Prostate gland (tissue), 2 donors: ENCODE measurements around the gene CYP1A1. TPM values are rescaled to one million over a fixed set of nuclear protein-coding genes. Genes with fewer than 3 reads are reported as not detected.
A peak's percentile ranks its signal among the peaks of the same experiment; 100 is the strongest.

ENCODE experiments used
- DNase-seq: peaks from one replicate; pipeline ENCODE4 v3.0.0-alpha.2; 2019; ENCODE audit warnings: low spot score
- H3K27ac ChIP-seq, 2 donors: fragments of 200-600 bp; sonication (generic); 2 replicates each; pipeline ENCODE4 v1.5.1; 2017 to 2019
- H3K27me3 ChIP-seq: fragments of 200-600 bp; sonication (generic); replicated peaks from 2 replicates; pipeline ENCODE4 v1.5.1; 2019; ENCODE audit not compliant: insufficient read depth
- H3K36me3 ChIP-seq, 2 donors: fragments of 200-600 bp; sonication (generic); 1 replicate in 1 of 2; 2 replicates in 1 of 2; pipeline versions ENCODE4 v1.5.1 to v1.8.1; 2017 to 2019
- H3K4me1 ChIP-seq: fragments of 200-600 bp; sonication (generic); replicated peaks from 2 replicates; pipeline ENCODE4 v1.5.1; 2019
- H3K4me3 ChIP-seq, 2 donors: fragments of 200-600 bp; sonication (generic); 2 replicates each; pipeline ENCODE4 v1.5.1; 2017 to 2019
- H3K9me3 ChIP-seq: fragments of 200-600 bp; sonication (generic); 2 replicates; pipeline ENCODE4 v1.5.1; 2017
- POLR2A ChIP-seq: fragments of 450-650 bp; IDR thresholded peaks from one replicate; pipeline ENCODE4 v1.6.1; 2016; ENCODE audit warnings: antibody characterized with exemption, mild to moderate bottlenecking
- POLR2AphosphoS5 ChIP-seq: sonication (generic); formaldehyde crosslinking; IDR thresholded peaks from one replicate; pipeline ENCODE4 v1.6.1; 2017; ENCODE audit warnings: antibody characterized with exemption
- WGBS: methylation state at CpG from one replicate; pipeline ENCODE4 v1.1.5; 2018; 5-methylcytosine and 5-hydroxymethylcytosine counted together
- intact Hi-C: fragments of 100-400 bp; cut with DNase I; formaldehyde crosslinking; loops from one replicate; pipeline ENCODE4 v1.14.2; 2022
- total RNA-seq, 2 donors: library from RNA; depleted of rRNA; stranded (reverse); fragments of >200 nt; gene quantifications; one replicate each; pipeline ENCODE4 v1.1.0, GENCODE V29; 2016
- TF ChIP-seq, protein P1 (sequence below), 4 experiments: fragments of 200-600 bp in 2 of 4; fragments of 450-650 bp in 2 of 4; sonication (generic) in 2 of 4; IDR thresholded peaks; 1 replicate in 3 of 4; 2 replicates in 1 of 4; pipeline ENCODE4 v1.5.1; 2016 to 2019; ENCODE audit warnings: antibody characterized with exemption in 4 of 4, mild to moderate bottlenecking in 2 of 4, moderate library complexity in 2 of 4

The CYP1A1 gene
- total RNA-seq, 2 donors from 2014 or later, result 0.57 to 6.9 TPM

DNA sequence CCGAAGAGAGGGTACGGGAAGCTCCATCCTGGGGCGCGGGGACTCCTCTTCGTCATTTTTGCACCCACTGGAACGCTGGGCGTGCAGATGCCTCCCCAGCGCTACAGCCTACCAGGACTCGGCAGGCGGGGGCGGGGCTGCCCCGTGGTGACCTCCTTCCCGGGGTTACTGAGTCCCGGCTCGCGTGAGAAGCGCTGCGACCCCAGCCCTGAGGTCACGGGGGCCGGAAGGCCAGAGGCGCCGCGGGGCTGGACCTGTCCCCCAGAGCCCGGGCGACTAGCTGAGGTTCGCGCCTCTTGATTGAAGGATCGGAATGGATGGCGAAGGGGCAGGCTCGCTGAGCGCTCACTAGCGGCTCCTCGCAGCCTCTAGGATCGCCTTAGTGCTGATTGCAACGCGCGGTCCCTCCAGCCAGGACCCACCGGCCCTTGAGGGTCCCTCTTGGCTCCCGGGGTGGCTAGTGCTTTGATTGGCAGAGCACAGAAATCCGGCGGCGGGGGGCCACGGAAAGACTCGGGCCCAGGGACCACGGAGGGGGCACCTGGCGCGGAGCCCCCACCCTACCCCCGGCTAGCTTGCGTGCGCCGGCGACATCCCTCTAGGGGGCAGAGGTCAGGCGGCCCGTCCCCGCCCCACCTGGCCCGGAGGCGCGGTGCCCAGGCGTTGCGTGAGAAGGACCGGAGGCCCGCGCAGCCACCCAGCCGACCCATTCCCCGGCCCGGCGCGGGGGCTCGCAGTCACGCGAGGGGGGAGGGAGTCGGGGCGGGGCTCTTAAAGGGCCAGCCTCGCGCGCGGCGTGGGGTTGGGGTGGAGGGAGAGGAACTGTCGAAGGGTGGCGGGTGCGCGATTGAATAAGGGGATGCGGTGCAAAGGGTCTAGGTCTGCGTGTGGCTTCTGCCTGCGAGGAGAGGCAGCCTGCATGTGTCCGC lies 781 bp upstream of the CYP1A1 start:
- under 1% methylated on average over 59 of the region's 86 CpGs for WGBS

DNA sequence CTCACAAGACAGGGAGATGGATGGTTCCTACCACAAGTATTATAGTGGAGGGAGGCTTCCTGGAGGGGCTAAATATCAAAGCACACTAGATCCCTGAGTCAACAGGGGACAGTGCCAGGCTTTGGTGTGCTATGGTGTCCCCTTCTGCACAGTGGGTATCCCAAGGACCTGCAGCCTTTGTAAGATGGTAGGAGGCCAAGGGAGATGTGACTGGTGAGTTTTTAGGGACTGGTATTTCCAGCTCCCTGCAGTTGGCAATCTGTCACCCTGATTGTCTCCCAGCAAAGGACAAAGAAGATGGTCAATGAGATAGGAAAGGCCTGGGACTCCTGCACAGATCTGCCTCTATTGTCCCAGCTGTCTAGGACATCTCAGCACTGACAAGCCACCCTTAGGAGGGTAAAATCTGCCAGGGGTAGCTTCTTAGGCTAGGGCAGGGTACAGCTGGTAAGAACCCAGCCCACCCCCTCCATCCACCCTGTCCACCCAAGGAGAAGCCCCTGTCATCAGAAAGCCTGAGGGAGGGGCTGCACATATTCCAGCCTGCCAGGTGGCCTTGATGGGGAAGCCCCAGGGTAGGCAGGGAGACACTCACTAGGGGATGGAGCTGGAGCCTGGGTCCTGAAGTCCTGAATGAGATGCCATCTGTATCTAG lies 631 bp downstream of the CYP1A1 start:
- H3K4me1 ChIP-seq, result no peaks in the 10 kb centered on the region
- no peak for TF ChIP-seq POLR2AphosphoS5
- TF ChIP-seq, protein P1, sequence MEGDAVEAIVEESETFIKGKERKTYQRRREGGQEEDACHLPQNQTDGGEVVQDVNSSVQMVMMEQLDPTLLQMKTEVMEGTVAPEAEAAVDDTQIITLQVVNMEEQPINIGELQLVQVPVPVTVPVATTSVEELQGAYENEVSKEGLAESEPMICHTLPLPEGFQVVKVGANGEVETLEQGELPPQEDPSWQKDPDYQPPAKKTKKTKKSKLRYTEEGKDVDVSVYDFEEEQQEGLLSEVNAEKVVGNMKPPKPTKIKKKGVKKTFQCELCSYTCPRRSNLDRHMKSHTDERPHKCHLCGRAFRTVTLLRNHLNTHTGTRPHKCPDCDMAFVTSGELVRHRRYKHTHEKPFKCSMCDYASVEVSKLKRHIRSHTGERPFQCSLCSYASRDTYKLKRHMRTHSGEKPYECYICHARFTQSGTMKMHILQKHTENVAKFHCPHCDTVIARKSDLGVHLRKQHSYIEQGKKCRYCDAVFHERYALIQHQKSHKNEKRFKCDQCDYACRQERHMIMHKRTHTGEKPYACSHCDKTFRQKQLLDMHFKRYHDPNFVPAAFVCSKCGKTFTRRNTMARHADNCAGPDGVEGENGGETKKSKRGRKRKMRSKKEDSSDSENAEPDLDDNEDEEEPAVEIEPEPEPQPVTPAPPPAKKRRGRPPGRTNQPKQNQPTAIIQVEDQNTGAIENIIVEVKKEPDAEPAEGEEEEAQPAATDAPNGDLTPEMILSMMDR (IDR thresholded peaks at IDR 0.05), result no peak
- no peak for TF ChIP-seq POLR2A
- H3K36me3 ChIP-seq, result no peaks in the 10 kb centered on the region
- DNase-seq, result no peak
- no peak overlapping the region for H3K27ac ChIP-seq
- H3K27me3 ChIP-seq, result peaks cover 4% of the 10 kb centered on the region
- H3K4me3 ChIP-seq, result no peak overlapping the region
- intact Hi-C loops, result no loop called here
- H3K9me3 ChIP-seq, result no peaks in the 10 kb centered on the region

More for the DNA sequence above, 781 bp upstream of the CYP1A1 start:
- intact Hi-C loops, result no loop called here
- no peak for TF ChIP-seq POLR2AphosphoS5
- TF ChIP-seq, protein P1 (IDR thresholded peaks at IDR 0.05), result no peak
- TF ChIP-seq POLR2A, result no peak
- H3K27ac ChIP-seq, result no peak overlapping the region
- H3K4me1 ChIP-seq, result no peaks in the 10 kb centered on the region
- H3K27me3 ChIP-seq, result peaks cover 4% of the 10 kb centered on the region
- no peak for DNase-seq
- no peaks in the 10 kb centered on the region for H3K36me3 ChIP-seq
- H3K9me3 ChIP-seq, result no peaks in the 10 kb centered on the region
- peak overlapping the region; percentile 37 to 39 for H3K4me3 ChIP-seq

DNA sequence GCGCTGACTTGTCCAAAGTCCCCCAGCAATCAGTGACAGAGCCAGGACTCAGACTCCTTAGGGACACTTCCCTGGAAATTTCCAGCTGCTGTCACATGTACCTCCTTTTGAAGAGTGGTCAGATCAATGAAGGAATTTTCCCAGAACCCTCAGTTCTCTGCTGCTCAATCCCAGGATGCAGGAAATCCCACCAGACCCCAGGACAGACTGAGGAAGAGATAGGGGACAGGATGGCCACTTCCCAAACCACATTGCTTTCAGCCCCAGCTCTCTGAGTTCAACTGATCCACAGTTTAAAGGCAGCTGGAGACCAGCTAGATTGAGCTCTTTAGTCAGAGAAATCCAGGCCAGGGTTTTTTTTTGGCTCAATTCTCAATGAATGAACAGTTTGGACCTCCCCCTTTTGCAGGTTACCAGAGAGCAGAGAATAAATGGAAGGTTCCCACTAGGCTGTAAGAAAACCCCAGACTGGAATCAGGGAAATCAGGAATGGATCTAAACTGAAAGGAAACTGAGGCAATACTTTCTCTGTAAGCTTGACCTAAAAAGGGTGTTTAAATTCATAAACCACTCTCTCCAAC lies 1.5 kb downstream of the CYP1A1 start:
- intact Hi-C loops, result no loop called here
- peak; percentile 63 for TF ChIP-seq POLR2AphosphoS5
- no peak for TF ChIP-seq POLR2A
- no peaks in the 10 kb centered on the region for H3K4me1 ChIP-seq
- peaks cover 4% of the 10 kb centered on the region for H3K27me3 ChIP-seq
- H3K27ac ChIP-seq, result no peak overlapping the region
- DNase-seq, result no peak
- no peaks in the 10 kb centered on the region for H3K9me3 ChIP-seq
- no peaks in the 10 kb centered on the region for H3K36me3 ChIP-seq
- no peak overlapping the region for H3K4me3 ChIP-seq
- 89% methylated on average over 1 of the region's 1 CpG for whole genome bisulfite sequencing

DNA sequence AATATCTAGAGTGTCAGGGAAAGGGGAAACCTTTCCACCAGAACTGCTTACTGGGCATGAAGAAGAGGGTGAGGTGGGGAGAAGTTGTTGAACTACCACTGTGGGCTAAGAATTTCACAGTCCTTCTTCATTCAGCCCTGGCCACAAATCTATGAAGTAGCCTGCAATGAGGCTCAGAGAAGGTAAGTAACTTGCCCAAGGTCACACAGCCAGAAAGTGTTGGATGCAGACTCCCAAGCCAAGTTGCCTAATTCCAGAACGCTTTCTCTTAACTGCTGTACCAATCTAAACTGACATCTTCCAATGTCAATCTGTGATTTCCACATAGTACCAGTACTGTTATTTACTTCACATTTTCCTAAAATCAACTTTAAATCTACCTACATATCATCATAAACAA lies 2.1 kb downstream of the CYP1A1 start:
- WGBS, result 83% methylated on average over 1 of the region's 1 CpG
- Histone ChIP-seq H3K27ac (no peak overlapping the region), H3K4me3 (no peak overlapping the region), H3K9me3 (no peaks in the 10 kb centered on the region), H3K27me3 (peaks cover 4% of the 10 kb centered on the region), H3K4me1 (no peaks in the 10 kb centered on the region), H3K36me3 (no peaks in the 10 kb centered on the region)
- intact Hi-C loops, result no loop called here
- no peak for TF ChIP-seq POLR2A
- TF ChIP-seq, protein P1 (IDR thresholded peaks at IDR 0.05), result no peak
- no peak for TF ChIP-seq POLR2AphosphoS5
- DNase-seq, result no peak

DNA sequence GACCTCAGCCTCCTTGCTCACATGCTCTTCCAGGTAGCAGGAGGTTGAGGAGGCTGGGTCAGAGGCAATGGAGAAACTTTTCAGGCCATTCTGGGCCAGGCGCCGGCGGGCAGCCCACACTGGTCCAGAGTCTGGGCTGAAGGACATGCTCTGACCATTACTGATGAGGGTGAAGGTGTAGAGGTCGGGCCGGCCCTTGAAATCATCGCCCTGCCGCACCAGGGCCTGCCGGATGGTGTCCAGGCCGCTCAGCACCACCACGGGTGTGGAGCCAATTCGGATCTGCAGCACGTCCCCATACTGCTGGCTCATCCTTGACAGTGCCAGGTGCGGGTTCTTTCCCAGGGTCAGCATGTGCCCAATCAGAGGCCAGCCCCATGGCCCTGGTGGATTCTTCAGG lies 2.7 kb downstream of the CYP1A1 start:
- WGBS, result 86% methylated on average over 8 of the region's 13 CpGs
- no peak for DNase-seq
- no peaks in the 10 kb centered on the region for H3K9me3 ChIP-seq
- intact Hi-C loops, result no loop called here
- peaks cover 3% of the 10 kb centered on the region for H3K27me3 ChIP-seq
- TF ChIP-seq, protein P1 (IDR thresholded peaks at IDR 0.05), result no peak
- TF ChIP-seq POLR2AphosphoS5 (no peak), POLR2A (no peak)
- H3K4me1 ChIP-seq, result no peaks in the 10 kb centered on the region
- no peak overlapping the region for H3K4me3 ChIP-seq
- no peak overlapping the region for H3K27ac ChIP-seq
- no peaks in the 10 kb centered on the region for H3K36me3 ChIP-seq
